ENCODE results near the gene MTMR12.

DNA sequence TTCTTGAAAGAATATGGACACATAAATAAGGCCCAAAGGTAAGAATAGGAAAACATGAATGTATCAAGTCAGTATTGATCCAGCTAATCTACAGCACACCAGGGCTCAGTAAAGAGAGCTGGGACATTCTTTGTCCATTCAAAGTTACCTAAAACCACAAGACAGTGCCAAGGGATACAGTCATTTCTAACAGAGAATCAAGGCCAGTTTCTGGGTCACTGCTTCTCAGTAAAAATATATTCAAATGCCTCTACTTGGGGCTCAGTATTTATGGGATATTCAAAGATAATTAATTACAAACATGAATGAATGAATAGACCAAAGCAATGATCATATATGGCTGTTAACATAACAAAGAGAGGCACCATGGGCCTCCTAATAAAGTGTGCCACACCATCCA lies 34.9 kb downstream of the MTMR12 start:
- TF ChIP-seq, protein P1, sequence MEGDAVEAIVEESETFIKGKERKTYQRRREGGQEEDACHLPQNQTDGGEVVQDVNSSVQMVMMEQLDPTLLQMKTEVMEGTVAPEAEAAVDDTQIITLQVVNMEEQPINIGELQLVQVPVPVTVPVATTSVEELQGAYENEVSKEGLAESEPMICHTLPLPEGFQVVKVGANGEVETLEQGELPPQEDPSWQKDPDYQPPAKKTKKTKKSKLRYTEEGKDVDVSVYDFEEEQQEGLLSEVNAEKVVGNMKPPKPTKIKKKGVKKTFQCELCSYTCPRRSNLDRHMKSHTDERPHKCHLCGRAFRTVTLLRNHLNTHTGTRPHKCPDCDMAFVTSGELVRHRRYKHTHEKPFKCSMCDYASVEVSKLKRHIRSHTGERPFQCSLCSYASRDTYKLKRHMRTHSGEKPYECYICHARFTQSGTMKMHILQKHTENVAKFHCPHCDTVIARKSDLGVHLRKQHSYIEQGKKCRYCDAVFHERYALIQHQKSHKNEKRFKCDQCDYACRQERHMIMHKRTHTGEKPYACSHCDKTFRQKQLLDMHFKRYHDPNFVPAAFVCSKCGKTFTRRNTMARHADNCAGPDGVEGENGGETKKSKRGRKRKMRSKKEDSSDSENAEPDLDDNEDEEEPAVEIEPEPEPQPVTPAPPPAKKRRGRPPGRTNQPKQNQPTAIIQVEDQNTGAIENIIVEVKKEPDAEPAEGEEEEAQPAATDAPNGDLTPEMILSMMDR (conservative IDR thresholded peaks at IDR 0.05; ENCODE audit: low read depth in 2 of 2) = no peak
- no peak for TF ChIP-seq POLR2AphosphoS5 (IDR thresholded peaks at IDR 0.05; ENCODE audit: low read depth)
- no peak for TF ChIP-seq EZH2 (IDR thresholded peaks at IDR 0.05; ENCODE audit: low read depth, unreplicated experiment)
- no peak for TF ChIP-seq ZNF114 (CRISPR knock-in tag; IDR thresholded peaks at IDR 0.05)
- TF ChIP-seq NANOG (IDR thresholded peaks at IDR 0.05; ENCODE audit: borderline replicate concordance) = no peak
- TF ChIP-seq CREB1 (CRISPR knock-in tag; IDR thresholded peaks at IDR 0.05; ENCODE audit: low read depth) = no peak
- TF ChIP-seq, protein P2, sequence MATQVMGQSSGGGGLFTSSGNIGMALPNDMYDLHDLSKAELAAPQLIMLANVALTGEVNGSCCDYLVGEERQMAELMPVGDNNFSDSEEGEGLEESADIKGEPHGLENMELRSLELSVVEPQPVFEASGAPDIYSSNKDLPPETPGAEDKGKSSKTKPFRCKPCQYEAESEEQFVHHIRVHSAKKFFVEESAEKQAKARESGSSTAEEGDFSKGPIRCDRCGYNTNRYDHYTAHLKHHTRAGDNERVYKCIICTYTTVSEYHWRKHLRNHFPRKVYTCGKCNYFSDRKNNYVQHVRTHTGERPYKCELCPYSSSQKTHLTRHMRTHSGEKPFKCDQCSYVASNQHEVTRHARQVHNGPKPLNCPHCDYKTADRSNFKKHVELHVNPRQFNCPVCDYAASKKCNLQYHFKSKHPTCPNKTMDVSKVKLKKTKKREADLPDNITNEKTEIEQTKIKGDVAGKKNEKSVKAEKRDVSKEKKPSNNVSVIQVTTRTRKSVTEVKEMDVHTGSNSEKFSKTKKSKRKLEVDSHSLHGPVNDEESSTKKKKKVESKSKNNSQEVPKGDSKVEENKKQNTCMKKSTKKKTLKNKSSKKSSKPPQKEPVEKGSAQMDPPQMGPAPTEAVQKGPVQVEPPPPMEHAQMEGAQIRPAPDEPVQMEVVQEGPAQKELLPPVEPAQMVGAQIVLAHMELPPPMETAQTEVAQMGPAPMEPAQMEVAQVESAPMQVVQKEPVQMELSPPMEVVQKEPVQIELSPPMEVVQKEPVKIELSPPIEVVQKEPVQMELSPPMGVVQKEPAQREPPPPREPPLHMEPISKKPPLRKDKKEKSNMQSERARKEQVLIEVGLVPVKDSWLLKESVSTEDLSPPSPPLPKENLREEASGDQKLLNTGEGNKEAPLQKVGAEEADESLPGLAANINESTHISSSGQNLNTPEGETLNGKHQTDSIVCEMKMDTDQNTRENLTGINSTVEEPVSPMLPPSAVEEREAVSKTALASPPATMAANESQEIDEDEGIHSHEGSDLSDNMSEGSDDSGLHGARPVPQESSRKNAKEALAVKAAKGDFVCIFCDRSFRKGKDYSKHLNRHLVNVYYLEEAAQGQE (IDR thresholded peaks at IDR 0.05; ENCODE audit: unreplicated experiment) = no peak

Data from GM23338 (cell line).